Measurements from ENCODE around the gene GPATCH11. TPM values are rescaled to one million over a fixed set of nuclear protein-coding genes. Genes with fewer than 3 reads are reported as not detected.

GPATCH11 gene
- polyA plus RNA-seq, 1 donor = 7.1 TPM

- Histone ChIP-seq H3K9me3 (ENCODE audit: control insufficient read depth, low read depth, low read length) (no peaks in the 10 kb centered on the region), H3K4me3 (ENCODE audit: low read length) (no peak overlapping the region), H3K27me3 (ENCODE audit: control insufficient read depth, insufficient read depth, low read length) (no peaks in the 10 kb centered on the region), H3K4me1 (ENCODE audit: control insufficient read depth, insufficient read depth, low read length) (peaks cover 2% of the 10 kb centered on the region), H3K36me3 (ENCODE audit: control insufficient read depth, insufficient read depth, low read length) (peaks cover 40% of the 10 kb centered on the region), H3K27ac (ENCODE audit: low read length) (no peak overlapping the region)
- WGBS (ENCODE audit: insufficient coverage, low lambda C conversion rate) = no CpG with 5 or more reads among the region's 2 CpGs
- DNase-seq = no peak
Measured at GRCh38 chr2:37146062-37146461, 61.7 kb downstream of the GPATCH11 start.

GRCh38 chr2:37148325-37148724 lies 64.0 kb downstream of the GPATCH11 start:
- H3K27me3 ChIP-seq (ENCODE audit: control insufficient read depth, insufficient read depth, low read length) = no peaks in the 10 kb centered on the region
- H3K27ac ChIP-seq (ENCODE audit: low read length) = no peak overlapping the region
- peaks cover 3% of the 10 kb centered on the region for H3K9me3 ChIP-seq (ENCODE audit: control insufficient read depth, low read depth, low read length)
- no CpG with 5 or more reads among the region's 7 CpGs for WGBS (ENCODE audit: insufficient coverage, low lambda C conversion rate)
- H3K4me1 ChIP-seq (ENCODE audit: control insufficient read depth, insufficient read depth, low read length) = peaks cover 2% of the 10 kb centered on the region
- DNase-seq = peak; percentile 29 to 74
- H3K4me3 ChIP-seq (ENCODE audit: low read length) = no peak overlapping the region
- H3K36me3 ChIP-seq (ENCODE audit: control insufficient read depth, insufficient read depth, low read length) = peaks cover 36% of the 10 kb centered on the region

Other genes starting within 250 kb of the GPATCH11 start
- 15.6 TPM for gene STRN, start 118.0 kb upstream of the GPATCH11 start, polyA plus RNA-seq
- gene HEATR5B, start 146 bp upstream of the GPATCH11 start, polyA plus RNA-seq = 19.0 TPM
- 28.6 TPM for gene EIF2AK2, start 72.5 kb downstream of the GPATCH11 start, polyA plus RNA-seq
- not detected for gene SULT6B1, start 104.2 kb downstream of the GPATCH11 start, polyA plus RNA-seq
- 49.9 TPM for gene CEBPZOS, start 112.0 kb downstream of the GPATCH11 start, polyA plus RNA-seq
- gene CEBPZ, start 147.1 kb downstream of the GPATCH11 start, polyA plus RNA-seq = 49.3 TPM
- 16.9 TPM for gene NDUFAF7, start 147.1 kb downstream of the GPATCH11 start, polyA plus RNA-seq
- 17.2 TPM for gene PRKD3, start 240.3 kb downstream of the GPATCH11 start, polyA plus RNA-seq

Measured in large intestine (tissue), 3 donors.